Measurements from ENCODE around the gene MACROD2. TPM values are rescaled to one million over a fixed set of nuclear protein-coding genes. Genes with fewer than 3 reads are reported as not detected.

MACROD2 gene
- total and polyA plus RNA-seq, 11 donors = 0.54 to 5.4 (median 2.4) TPM

- Histone ChIP-seq H3K4me3 (no peak overlapping the region), H3K4me1 (no peaks in the 10 kb centered on the region), H3K27me3 (no peaks in the 10 kb centered on the region), H3K36me3 (no peaks in the 10 kb centered on the region), H3K27ac (no peak overlapping the region), H3K9me3 (no peaks in the 10 kb centered on the region)
- 81 to 85% (median 83%) methylated on average over 4 of the region's 4 CpGs for WGBS, 4 donors
- DNase-seq (no peak), ATAC-seq (no peak)
- intact Hi-C loops (cut with DNase I) = no loop called here
- TF ChIP-seq POLR2A (IDR thresholded peaks at IDR 0.05) (no peak), CTCF (IDR thresholded peaks at IDR 0.05) (no peak)
These were observed 962.1 kb downstream of the MACROD2 start for GRCh38 chr20:14957402-14957801.

GRCh38 chr20:14958626-14959025 is 963.3 kb downstream of the MACROD2 start:
- no peaks in the 10 kb centered on the region for H3K9me3 ChIP-seq
- no peak overlapping the region for H3K4me3 ChIP-seq
- no peaks in the 10 kb centered on the region for H3K27me3 ChIP-seq
- DNase-seq (no peak), ATAC-seq (no peak)
- H3K27ac ChIP-seq = no peak overlapping the region
- no peaks in the 10 kb centered on the region for H3K4me1 ChIP-seq
- no peaks in the 10 kb centered on the region for H3K36me3 ChIP-seq
- no peak for TF ChIP-seq POLR2A (IDR thresholded peaks at IDR 0.05)
- no peak for TF ChIP-seq CTCF (IDR thresholded peaks at IDR 0.05)
- intact Hi-C loops (cut with DNase I) = no loop called here

- Histone ChIP-seq H3K27me3 (no peaks in the 10 kb centered on the region), H3K4me3 (no peak overlapping the region), H3K9me3 (no peaks in the 10 kb centered on the region), H3K4me1 (no peaks in the 10 kb centered on the region), H3K36me3 (no peaks in the 10 kb centered on the region), H3K27ac (no peak overlapping the region)
- TF ChIP-seq CTCF (IDR thresholded peaks at IDR 0.05) (no peak), POLR2A (IDR thresholded peaks at IDR 0.05) (no peak)
- ATAC-seq (no peak), DNase-seq (no peak)
- intact Hi-C loops (cut with DNase I) = no loop called here
- WGBS, 4 donors = 79 to 86% (median 84%) methylated on average over 7 of the region's 7 CpGs
These were observed 964.5 kb downstream of the MACROD2 start for GRCh38 chr20:14959506-14960475.

- no peak for DNase-seq
- H3K36me3 ChIP-seq = no peaks in the 10 kb centered on the region
- 90 to 93% (median 91%) methylated on average over 3 of the region's 3 CpGs for WGBS, 4 donors
- H3K4me3 ChIP-seq = no peak overlapping the region
- TF ChIP-seq CTCF (IDR thresholded peaks at IDR 0.05) (no peak), POLR2A (IDR thresholded peaks at IDR 0.05) (no peak)
- H3K27ac ChIP-seq = no peak overlapping the region
- no peaks in the 10 kb centered on the region for H3K4me1 ChIP-seq
- no peaks in the 10 kb centered on the region for H3K9me3 ChIP-seq
- no peaks in the 10 kb centered on the region for H3K27me3 ChIP-seq
- intact Hi-C loops (cut with DNase I) = no loop called here
- ATAC-seq = no peak
These were observed 965.5 kb downstream of the MACROD2 start for GRCh38 chr20:14960831-14961230.
